Ishikawa (cell line): Measurements from ENCODE around the gene CARD8.

Experiments
- CREB1 ChIP-seq: IDR thresholded peaks from 2 replicates; pipeline ENCODE4 v1.6.1; 2012; ENCODE audit warnings: low read depth
- EP300 ChIP-seq: IDR thresholded peaks from 2 replicates; pipeline ENCODE4 v1.6.1; 2012; ENCODE audit warnings: borderline replicate concordance
- TAF1 ChIP-seq: IDR thresholded peaks from 2 replicates; pipeline ENCODE4 v1.6.1; 2012; ENCODE audit warnings: low read depth, mild to moderate bottlenecking
- YY1 ChIP-seq: IDR thresholded peaks from 2 replicates; pipeline ENCODE4 v1.6.1; 2012; ENCODE audit warnings: low read depth
- TF ChIP-seq, protein P1 (sequence below): IDR thresholded peaks from 2 replicates; pipeline ENCODE4 v1.6.1; 2012
- TF ChIP-seq, protein P2 (sequence below): IDR thresholded peaks from 2 replicates; pipeline ENCODE4 v1.6.1; 2012; ENCODE audit warnings: low read depth, mild to moderate bottlenecking
- TF ChIP-seq, protein P3 (sequence below): IDR thresholded peaks from 2 replicates; pipeline ENCODE4 v1.6.1; 2012

DNA sequence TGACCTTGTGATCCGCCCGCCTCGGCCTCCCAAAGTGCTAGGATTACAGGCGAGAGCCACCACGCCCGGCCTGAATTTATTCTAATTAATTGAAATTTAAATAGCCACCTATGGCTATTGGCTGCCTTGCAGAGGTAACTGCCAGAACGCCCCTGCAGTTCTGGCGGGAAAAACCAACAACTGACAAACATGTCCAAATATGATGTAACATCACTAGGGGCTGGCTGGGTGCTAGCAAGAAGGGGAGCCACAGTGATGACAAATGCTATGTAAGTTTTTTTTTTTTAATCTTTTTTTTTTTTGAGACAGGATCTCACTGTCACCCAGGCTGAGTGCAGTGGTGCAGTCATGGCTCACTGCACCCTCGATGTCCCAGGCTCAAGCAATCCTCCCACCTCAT lies 72.4 kb downstream of the CARD8 start:
- TF ChIP-seq CREB1 (no peak), YY1 (no peak), EP300 (no peak), TAF1 (no peak)
- TF ChIP-seq, protein P1, sequence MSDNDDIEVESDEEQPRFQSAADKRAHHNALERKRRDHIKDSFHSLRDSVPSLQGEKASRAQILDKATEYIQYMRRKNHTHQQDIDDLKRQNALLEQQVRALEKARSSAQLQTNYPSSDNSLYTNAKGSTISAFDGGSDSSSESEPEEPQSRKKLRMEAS = no peak
- TF ChIP-seq, protein P2, sequence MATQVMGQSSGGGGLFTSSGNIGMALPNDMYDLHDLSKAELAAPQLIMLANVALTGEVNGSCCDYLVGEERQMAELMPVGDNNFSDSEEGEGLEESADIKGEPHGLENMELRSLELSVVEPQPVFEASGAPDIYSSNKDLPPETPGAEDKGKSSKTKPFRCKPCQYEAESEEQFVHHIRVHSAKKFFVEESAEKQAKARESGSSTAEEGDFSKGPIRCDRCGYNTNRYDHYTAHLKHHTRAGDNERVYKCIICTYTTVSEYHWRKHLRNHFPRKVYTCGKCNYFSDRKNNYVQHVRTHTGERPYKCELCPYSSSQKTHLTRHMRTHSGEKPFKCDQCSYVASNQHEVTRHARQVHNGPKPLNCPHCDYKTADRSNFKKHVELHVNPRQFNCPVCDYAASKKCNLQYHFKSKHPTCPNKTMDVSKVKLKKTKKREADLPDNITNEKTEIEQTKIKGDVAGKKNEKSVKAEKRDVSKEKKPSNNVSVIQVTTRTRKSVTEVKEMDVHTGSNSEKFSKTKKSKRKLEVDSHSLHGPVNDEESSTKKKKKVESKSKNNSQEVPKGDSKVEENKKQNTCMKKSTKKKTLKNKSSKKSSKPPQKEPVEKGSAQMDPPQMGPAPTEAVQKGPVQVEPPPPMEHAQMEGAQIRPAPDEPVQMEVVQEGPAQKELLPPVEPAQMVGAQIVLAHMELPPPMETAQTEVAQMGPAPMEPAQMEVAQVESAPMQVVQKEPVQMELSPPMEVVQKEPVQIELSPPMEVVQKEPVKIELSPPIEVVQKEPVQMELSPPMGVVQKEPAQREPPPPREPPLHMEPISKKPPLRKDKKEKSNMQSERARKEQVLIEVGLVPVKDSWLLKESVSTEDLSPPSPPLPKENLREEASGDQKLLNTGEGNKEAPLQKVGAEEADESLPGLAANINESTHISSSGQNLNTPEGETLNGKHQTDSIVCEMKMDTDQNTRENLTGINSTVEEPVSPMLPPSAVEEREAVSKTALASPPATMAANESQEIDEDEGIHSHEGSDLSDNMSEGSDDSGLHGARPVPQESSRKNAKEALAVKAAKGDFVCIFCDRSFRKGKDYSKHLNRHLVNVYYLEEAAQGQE = no peak
- TF ChIP-seq, protein P3, sequence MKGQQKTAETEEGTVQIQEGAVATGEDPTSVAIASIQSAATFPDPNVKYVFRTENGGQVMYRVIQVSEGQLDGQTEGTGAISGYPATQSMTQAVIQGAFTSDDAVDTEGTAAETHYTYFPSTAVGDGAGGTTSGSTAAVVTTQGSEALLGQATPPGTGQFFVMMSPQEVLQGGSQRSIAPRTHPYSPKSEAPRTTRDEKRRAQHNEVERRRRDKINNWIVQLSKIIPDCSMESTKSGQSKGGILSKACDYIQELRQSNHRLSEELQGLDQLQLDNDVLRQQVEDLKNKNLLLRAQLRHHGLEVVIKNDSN = no peak
